Body of pancreas (tissue), 4 donors: ENCODE measurements around the gene MUC5AC. TPM values are rescaled to one million over a fixed set of nuclear protein-coding genes. Genes with fewer than 3 reads are reported as not detected.
"Not testable (repeated sequence)": the region's sequence is repeated elsewhere in the genome, so short reads cannot be mapped to it uniquely, and the experiment has no call there.

ENCODE experiments used
- ATAC-seq: fragments of 150-250 bp; one replicate; pipeline ENCODE4 v1.9.1; 2016
- DNase-seq, 4 donors: peaks; one replicate each; pipeline ENCODE4 v3.0.0-alpha.2; 2019
- H3K27ac ChIP-seq, 4 donors: fragments of 200-600 bp; sonication (generic); 1 replicate in 3 of 4; 2 replicates in 1 of 4; pipeline versions ENCODE4 v1.5.1 to v1.6.1; 2016 to 2019; ENCODE audit warnings: mild to moderate bottlenecking in 1 of 4, mixed read lengths in 1 of 4, moderate library complexity in 1 of 4
- H3K27me3 ChIP-seq, 2 donors: fragments of 200-600 bp; sonication (generic); one replicate each; pipeline ENCODE4 v1.6.0; 2016; ENCODE audit warnings: mild to moderate bottlenecking in 1 of 2
- H3K36me3 ChIP-seq, 2 donors: fragments of 200-600 bp; sonication (generic); replicated peaks in 1 of 2; 2 replicates each; pipeline ENCODE4 v1.5.1; 2016; ENCODE audit warnings: low read depth in 2 of 2; ENCODE audit not compliant: insufficient read depth in 1 of 2
- H3K4me1 ChIP-seq: fragments of 200-600 bp; sonication (generic); one replicate; pipeline ENCODE4 v1.6.0; 2016
- H3K4me3 ChIP-seq, 2 donors: fragments of 200-600 bp; sonication (generic); 1 replicate in 1 of 2; 2 replicates in 1 of 2; pipeline ENCODE4 v1.5.1; 2016 to 2019
- H3K9me3 ChIP-seq, 3 donors: fragments of 200-600 bp; sonication (generic); 1 replicate in 2 of 3; 2 replicates in 1 of 3; pipeline ENCODE4 v1.5.1; 2016
- CTCF ChIP-seq, 7 experiments: fragments of 450-650 bp in 4 of 7; fragments of 200-600 bp in 3 of 7; sonication (generic) in 3 of 7; IDR thresholded peaks; one replicate each; pipeline ENCODE4 v1.5.1; 2016 to 2019; ENCODE audit warnings: antibody characterized with exemption in 7 of 7
- POLR2A ChIP-seq, 3 donors: fragments of 450-650 bp; IDR thresholded peaks; one replicate each; pipeline ENCODE4 v1.6.1; 2016; ENCODE audit warnings: antibody characterized with exemption in 3 of 3, mild to moderate bottlenecking in 2 of 3
- WGBS, 2 donors: methylation state at CpG; one replicate each; pipeline ENCODE4 v1.1.5; 2017; 5-methylcytosine and 5-hydroxymethylcytosine counted together
- intact Hi-C: fragments of 100-400 bp; cut with DNase I; formaldehyde crosslinking; loops from one replicate; pipeline ENCODE4 v1.15.1; 2023
- total RNA-seq, 2 donors: library from RNA; depleted of rRNA; stranded (reverse); fragments of >200 nt; gene quantifications; one replicate each; pipeline ENCODE4 v1.1.0, GENCODE V29; 2016

Gene MUC5AC
- total RNA-seq, 2 donors from 2014 or later, result under 0.01 to 1.8 TPM

- no peaks in the 10 kb centered on the region for H3K9me3 ChIP-seq
- peaks cover 0 to 5% of the 10 kb centered on the region in 2 donors for H3K27me3 ChIP-seq
- ATAC-seq (no peak), DNase-seq (peak in 1 of 4 donors; percentile 6)
- H3K27ac ChIP-seq, result no peak overlapping the region
- no peaks in the 10 kb centered on the region for H3K4me1 ChIP-seq
- intact Hi-C loops, result loop anchor here (10.0 kb wide), 1 partner anchor 403 kb away; no protein-coding TSS in a partner anchor
- no peaks in the 10 kb centered on the region for H3K36me3 ChIP-seq
- no peak overlapping the region for H3K4me3 ChIP-seq
- no peak for TF ChIP-seq CTCF (IDR thresholded peaks at IDR 0.05)
- 71 to 73% methylated on average over 3 to 10 of the region's 10 CpGs for WGBS, 2 donors
Measured at GRCh38 chr11:1111545-1112212, 46.1 kb upstream of the MUC5AC start.

- Histone ChIP-seq H3K27me3 (peaks cover 0 to 5% of the 10 kb centered on the region in 2 donors), H3K4me3 (no peak overlapping the region), H3K36me3 (no peaks in the 10 kb centered on the region), H3K9me3 (no peaks in the 10 kb centered on the region), H3K27ac (no peak overlapping the region), H3K4me1 (no peaks in the 10 kb centered on the region)
- no peak for ATAC-seq
- TF ChIP-seq POLR2A (IDR thresholded peaks at IDR 0.05), result no peak
- no peak for TF ChIP-seq CTCF (IDR thresholded peaks at IDR 0.05)
- WGBS, 2 donors, result 84 to 87% methylated on average over 6 to 14 of the region's 14 CpGs
- peak in 2 of 4 donors; percentile 2 to 3 for DNase-seq
- intact Hi-C loops, result loop anchor here (10.0 kb wide), 1 partner anchor 402 kb away; no protein-coding TSS in a partner anchor
Measured at GRCh38 chr11:1112351-1113191, 45.2 kb upstream of the MUC5AC start.

GRCh38 chr11:1113405-1114201 lies 44.1 kb upstream of the MUC5AC start:
- H3K9me3 ChIP-seq, result no peaks in the 10 kb centered on the region
- no peak overlapping the region for H3K4me3 ChIP-seq
- ATAC-seq, result no peak
- H3K27me3 ChIP-seq, result peaks cover 0 to 5% of the 10 kb centered on the region in 2 donors
- no peaks in the 10 kb centered on the region for H3K36me3 ChIP-seq
- no peaks in the 10 kb centered on the region for H3K4me1 ChIP-seq
- WGBS, 2 donors, result 50 to 75% methylated on average over 2 to 29 of the region's 36 CpGs
- intact Hi-C loops, result loop anchor here (10.0 kb wide), 1 partner anchor 401 kb away; no protein-coding TSS in a partner anchor
- peak in 2 of 4 donors; percentile 3 to 8 for DNase-seq
- no peak overlapping the region for H3K27ac ChIP-seq
- TF ChIP-seq CTCF (IDR thresholded peaks at IDR 0.05) (no peak), POLR2A (IDR thresholded peaks at IDR 0.05) (no peak)

GRCh38 chr11:1115292-1115691 lies 42.5 kb upstream of the MUC5AC start:
- not testable (repeated sequence) for ATAC-seq, H3K9me3 ChIP-seq, H3K27ac ChIP-seq, H3K4me1 ChIP-seq, H3K36me3 ChIP-seq, DNase-seq, H3K27me3 ChIP-seq, H3K4me3 ChIP-seq
- WGBS, 2 donors, result 72 to 78% methylated on average over 6 of the region's 6 CpGs
- intact Hi-C loops, result loop anchor here (10.0 kb wide), 1 partner anchor 400 kb away; no protein-coding TSS in a partner anchor
